Ramos (cell line): ENCODE data around the gene ABCA5.
"Not testable (repeated sequence)": the region's sequence is repeated elsewhere in the genome, so short reads cannot be mapped to it uniquely, and the experiment has no call there.

Source experiments
- in situ Hi-C: fragments of 300-500 bp; cut with MboI; formaldehyde crosslinking; loops from one replicate; pipeline ENCODE4 v1.14.3; 2022; ENCODE audit warnings: low sequenced_read_pairs; ENCODE audit not compliant: unreplicated experiment

The ABCA5 gene

GRCh38 chr17:69223809-69224208 lies 103.1 kb downstream of the ABCA5 start:
- in situ Hi-C loops = no loop called here

DNA sequence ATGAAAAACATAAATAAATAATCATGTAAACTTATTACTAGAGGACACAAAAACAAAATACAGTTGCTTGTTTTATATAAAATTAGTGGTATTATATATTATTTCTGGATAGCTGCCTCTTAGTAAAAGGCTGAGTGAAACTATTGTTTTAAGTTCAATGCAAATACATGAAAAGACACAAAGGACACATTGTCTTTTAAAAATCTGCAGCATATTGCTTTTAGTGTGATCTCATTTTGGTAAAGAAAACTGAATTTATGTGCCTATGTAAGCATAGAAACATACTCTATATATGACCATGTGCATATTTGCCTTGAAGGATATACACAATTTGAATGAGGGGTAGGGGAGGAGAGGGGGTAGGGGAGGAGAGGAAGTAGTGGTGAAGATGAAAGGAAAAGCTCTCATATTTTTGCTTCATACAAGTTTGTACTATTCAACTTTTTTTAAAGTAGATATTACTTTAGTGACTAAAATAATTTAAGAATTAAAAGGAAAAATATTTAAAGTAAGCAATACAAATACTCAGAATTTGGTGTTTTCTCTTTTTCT lies 104.2 kb downstream of the ABCA5 start:
- in situ Hi-C loops = no loop called here

DNA sequence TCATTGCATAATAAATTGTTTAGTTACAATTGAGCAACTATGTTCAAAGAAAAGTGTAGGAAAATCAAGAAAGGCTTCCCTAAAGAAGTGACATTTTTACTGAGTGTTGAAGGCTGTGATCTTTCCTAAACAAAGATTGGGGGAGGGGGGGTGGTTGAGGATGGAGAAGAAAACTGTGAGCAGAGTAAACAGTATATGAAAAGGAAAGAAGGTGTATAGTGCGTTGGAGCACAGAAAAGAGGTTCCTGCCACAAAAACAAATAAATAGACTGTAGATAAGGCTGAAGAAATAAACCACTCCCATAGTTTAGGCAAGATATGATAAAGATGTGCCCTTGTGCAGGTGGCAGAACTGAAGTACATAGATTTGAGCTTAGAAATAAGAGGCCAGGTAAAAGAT lies 106.8 kb downstream of the ABCA5 start:
- in situ Hi-C loops = no loop called here

- in situ Hi-C loops = no loop called here
Observed at GRCh38 chr17:69218986-69219385, 107.9 kb downstream of the ABCA5 start.

- in situ Hi-C loops = no loop called here
Observed at GRCh38 chr17:69213059-69213813, 113.7 kb downstream of the ABCA5 start.

DNA sequence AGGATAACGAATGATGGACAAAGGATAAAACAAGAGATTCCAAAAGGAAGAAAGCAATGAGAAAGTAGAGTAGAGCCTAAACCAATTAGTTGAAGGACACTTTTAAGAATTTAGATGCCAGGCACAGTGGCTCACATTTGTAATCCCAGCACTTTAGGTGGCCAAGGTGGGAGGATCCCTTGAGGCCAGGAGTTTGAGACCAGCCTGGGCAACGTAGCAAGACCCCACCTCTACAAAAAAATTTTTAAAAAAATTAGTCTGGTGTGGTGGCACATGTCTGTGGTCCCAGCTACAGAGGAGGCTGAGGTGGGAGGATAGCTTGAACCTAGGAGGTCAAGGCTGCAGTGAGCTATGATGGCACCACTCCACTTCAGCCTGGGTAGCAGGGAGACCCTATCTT lies 118.3 kb downstream of the ABCA5 start:
- in situ Hi-C loops = no loop called here

DNA sequence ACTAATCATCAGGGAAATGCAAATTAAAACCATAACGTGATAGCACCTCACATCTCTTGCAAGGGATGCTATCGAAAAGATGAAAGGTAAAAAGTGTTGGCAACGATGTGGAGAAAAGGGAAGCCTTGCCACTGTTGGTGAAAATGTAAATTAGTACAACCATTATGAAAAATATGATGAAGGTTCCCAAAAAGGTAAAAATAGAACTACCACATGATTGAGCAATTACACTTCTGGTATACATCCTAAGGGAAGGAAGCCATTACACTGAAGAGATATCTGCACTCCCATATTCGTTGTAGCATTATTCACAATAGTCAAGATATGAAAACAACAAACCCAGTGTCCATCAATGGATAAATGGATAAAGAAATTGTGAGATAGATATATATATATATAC lies 119.8 kb downstream of the ABCA5 start:
- in situ Hi-C loops = no loop called here

- in situ Hi-C loops = no loop called here
Observed at GRCh38 chr17:69198238-69198637, 128.7 kb downstream of the ABCA5 start.

GRCh38 chr17:69196105-69196653 lies 130.8 kb downstream of the ABCA5 start:
- in situ Hi-C loops = not testable (repeated sequence)
